GM21619 (cell line): ENCODE results near the gene R3HCC1L.
A peak's percentile ranks its signal among the peaks of the same experiment; 100 is the strongest.
"Not testable (repeated sequence)": the region's sequence is repeated elsewhere in the genome, so short reads cannot be mapped to it uniquely, and the experiment has no call there.

Experiments
- ATAC-seq: cut with Tn5 transposase; IDR thresholded peaks from one replicate; pipeline ENCODE4 v1.9.1; 2021; ENCODE audit not compliant: unreplicated experiment

Gene R3HCC1L

GRCh38 chr10:98128802-98129201, 5.7 kb upstream of the R3HCC1L start:
- ATAC-seq: no peak

GRCh38 chr10:98131619-98132018, 2.8 kb upstream of the R3HCC1L start:
- ATAC-seq: no peak

- ATAC-seq: peak; percentile 49
Observed at GRCh38 chr10:98133075-98133752, 1.2 kb upstream of the R3HCC1L start.

- ATAC-seq: no peak
Observed at GRCh38 chr10:98134117-98134430, 383 bp upstream of the R3HCC1L start.

GRCh38 chr10:98135222-98135899, 904 bp downstream of the R3HCC1L start:
- peak; percentile 2 for ATAC-seq

- ATAC-seq: not testable (repeated sequence)
Observed at GRCh38 chr10:98136775-98137174, 2.3 kb downstream of the R3HCC1L start.

GRCh38 chr10:98138031-98138430, 3.6 kb downstream of the R3HCC1L start:
- no peak for ATAC-seq

- ATAC-seq: no peak
Observed at GRCh38 chr10:98139431-98139830, 5.0 kb downstream of the R3HCC1L start.

GRCh38 chr10:98141484-98142073, 7.1 kb downstream of the R3HCC1L start:
- ATAC-seq: no peak

- no peak for ATAC-seq
Observed at GRCh38 chr10:98144985-98145384, 10.5 kb downstream of the R3HCC1L start.

- no peak for ATAC-seq
Observed at GRCh38 chr10:98149858-98150257, 15.4 kb downstream of the R3HCC1L start.

GRCh38 chr10:98150544-98150943, 16.1 kb downstream of the R3HCC1L start:
- no peak for ATAC-seq

GRCh38 chr10:98152778-98153177, 18.3 kb downstream of the R3HCC1L start:
- not testable (repeated sequence) for ATAC-seq

- not testable (repeated sequence) for ATAC-seq
Observed at GRCh38 chr10:98153213-98153958, 18.9 kb downstream of the R3HCC1L start.

GRCh38 chr10:98154076-98154475, 19.6 kb downstream of the R3HCC1L start:
- ATAC-seq: no peak

- ATAC-seq: no peak
Observed at GRCh38 chr10:98158576-98158975, 24.1 kb downstream of the R3HCC1L start.

GRCh38 chr10:98163941-98164340, 29.5 kb downstream of the R3HCC1L start:
- ATAC-seq: no peak

GRCh38 chr10:98167191-98167590, 32.7 kb downstream of the R3HCC1L start:
- peak; percentile 63 for ATAC-seq

- peak; percentile 63 for ATAC-seq
Observed at GRCh38 chr10:98168147-98168546, 33.7 kb downstream of the R3HCC1L start.

- ATAC-seq: no peak
Observed at GRCh38 chr10:98168766-98169165, 34.3 kb downstream of the R3HCC1L start.

GRCh38 chr10:98169379-98169778, 34.9 kb downstream of the R3HCC1L start:
- no peak for ATAC-seq
